Eye (tissue), 1 donor: ENCODE measurements around the gene NLK.
"Not testable (repeated sequence)": the region's sequence is repeated elsewhere in the genome, so short reads cannot be mapped to it uniquely, and the experiment has no call there.

Experiments
- DNase-seq: peaks from one replicate; pipeline ENCODE4 v3.0.0-alpha.2; 2015

The NLK gene

DNA sequence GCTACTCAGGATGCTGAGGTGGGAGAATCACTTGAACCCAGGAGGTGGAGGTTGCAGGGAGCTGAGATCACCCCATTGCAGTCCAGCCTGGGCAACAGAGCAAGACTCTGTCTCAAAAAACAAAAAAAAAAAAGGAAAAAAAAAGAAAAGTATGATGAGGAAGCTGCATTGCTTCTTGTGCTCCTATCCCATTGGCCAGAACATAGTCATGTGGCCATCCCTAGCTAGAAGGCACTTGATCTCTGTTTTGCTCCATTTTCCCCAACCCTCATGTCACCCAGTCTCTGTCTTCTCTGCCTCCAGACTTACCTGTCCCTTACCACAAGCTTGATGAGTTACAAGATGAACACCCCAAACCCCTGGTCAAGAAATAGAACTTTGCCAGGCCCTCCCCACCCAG is 163.8 kb downstream of the NLK start:
- no peak for DNase-seq

GRCh38 chr17:28211811-28212210 is 169.3 kb downstream of the NLK start:
- DNase-seq = no peak

DNA sequence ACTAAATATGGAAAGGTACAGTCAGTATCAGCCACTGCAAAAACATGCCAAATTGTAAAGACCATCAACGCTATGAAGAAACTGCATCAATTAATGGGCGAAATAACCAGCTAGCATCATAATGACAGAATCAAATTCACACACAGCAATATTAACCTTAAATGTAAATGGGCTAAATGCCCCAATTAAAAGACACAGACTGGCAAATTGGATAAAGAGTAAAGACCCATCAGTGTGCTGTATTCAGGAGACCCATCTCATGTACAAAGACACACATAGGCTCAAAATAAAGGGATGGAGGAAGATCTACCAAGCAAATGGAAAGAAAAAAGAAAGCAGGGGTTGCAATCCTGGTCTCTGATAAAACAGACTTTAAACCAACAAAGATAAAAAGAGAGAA is 171.1 kb downstream of the NLK start:
- DNase-seq = not testable (repeated sequence)

DNA sequence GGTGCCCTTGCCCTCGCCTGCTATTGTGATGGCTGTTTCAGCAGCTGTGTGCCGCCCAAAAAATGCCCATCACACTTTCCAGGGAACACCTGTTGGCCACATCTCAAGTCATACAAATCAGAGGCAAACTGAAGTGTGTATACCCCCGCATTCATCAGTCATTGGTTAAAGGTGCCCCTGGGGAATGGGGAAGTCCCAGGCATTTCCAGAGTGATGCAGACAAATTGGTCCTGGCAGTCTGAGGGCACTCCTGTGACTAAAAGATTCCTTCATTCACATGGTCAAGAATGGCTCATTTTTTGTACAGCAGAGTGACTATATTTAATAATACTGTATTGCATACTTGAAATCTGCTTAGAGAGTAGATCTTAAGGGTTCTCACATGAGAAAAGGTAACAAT is 173.6 kb downstream of the NLK start:
- no peak for DNase-seq

- no peak for DNase-seq
Observed at GRCh38 chr17:28216528-28216927, 174.1 kb downstream of the NLK start.

DNA sequence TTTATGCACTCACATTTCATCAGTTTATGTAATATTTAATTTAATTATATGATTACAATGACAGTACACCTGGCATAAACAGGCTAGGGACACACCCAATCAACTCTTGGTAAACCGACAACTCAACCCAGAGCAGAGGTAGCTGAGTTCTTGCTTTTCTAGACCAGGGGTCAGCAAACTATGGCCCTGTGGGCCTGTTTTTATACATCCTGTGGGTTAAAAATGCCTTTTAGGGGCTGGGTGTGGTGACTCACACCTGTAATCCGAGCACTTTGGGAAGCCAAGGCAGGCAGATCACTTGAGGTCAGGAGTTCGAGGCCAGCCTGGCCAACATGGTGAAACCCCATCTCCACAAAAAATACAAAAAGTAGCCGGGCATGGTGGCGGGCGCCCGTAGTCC is 177.3 kb downstream of the NLK start:
- no peak for DNase-seq

DNA sequence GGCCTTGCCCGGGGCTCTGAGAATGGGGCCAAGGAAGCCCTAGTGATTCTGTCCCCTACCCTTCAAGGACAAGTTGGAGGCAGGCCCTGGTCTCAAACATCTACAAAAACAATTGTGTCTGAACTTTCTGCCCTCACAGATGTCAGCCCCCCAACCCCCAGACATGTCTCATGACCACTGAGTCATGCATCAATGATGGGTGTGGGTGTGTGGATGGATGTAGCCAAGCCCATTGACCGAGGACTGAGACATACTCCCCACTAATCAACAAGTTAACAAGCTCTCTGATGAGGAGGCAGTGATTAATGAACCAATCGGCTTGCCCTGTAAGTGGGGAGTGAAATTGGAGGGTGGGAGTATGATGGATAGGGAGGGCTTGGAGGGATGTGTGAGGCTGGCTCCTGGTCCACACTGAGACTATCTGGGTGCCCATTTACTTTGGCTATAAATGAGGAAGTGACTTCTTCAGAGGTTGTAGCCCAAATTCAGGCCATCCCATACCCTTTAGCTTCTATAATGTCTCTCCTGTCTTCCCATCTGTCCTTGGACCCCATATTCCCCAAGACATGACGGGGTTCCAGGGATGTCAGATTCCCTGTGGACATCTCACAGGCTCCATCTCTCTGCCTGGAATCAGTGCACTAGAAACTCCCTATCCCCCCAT is 179.4 kb downstream of the NLK start:
- DNase-seq = no peak

DNA sequence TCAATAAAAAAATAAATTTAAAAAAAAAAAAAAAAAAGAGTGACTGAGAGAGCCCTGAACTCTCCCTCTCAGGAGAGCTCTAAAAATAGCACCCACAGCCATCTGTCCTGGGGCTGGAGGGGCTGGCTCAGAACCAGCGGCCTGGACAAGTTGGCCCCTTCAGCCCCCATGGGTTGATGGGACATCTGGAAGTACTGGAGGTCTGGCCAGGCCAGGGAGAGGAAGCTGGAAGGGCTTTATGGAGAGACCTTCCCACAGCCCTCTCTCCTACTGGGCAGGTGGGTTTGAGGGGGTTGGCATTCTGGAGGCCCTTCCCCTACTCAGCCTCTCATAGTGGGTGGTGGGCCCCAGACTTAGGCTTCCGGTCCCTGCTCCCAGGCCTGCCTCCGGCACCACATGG is 182.8 kb downstream of the NLK start:
- DNase-seq = no peak

- no peak for DNase-seq
Observed at GRCh38 chr17:28225867-28226266, 183.4 kb downstream of the NLK start.

DNA sequence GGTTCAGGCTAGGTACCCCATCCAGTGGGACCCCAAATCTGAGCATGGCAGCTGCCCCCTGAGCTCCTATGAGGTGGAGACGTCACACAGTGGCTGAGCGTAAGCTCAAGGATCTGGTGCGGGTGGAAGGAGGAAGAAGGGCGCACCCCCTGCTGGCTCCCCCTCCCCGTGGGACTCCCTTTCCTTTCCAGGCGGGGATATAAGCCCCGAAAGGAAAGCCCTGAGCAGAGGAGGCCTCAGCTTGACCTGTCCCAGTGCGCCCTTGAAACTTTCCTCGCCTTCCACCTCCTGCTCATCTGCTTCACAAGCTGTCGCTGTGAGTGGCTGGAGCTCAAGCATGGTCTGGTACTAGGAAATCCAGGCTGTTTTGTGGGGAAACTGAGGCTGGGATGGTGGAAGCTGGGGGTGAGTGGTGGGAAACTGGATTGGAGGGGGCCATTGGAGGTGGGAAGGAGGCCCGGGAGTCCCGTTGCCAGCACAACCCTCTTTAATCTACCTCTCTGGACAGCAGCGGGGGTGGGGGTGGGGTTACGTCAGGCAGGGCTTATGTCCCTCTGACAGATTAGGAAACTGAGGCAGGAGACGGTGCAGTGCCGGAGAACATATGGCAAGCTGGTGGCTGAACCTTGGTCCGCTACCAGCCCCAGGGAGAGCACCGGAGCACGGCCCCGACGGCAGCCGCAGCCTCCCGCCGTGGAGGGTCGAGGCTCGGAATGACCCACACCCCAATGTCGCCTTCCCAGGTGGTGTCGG is 184.3 kb downstream of the NLK start:
- no peak for DNase-seq

GRCh38 chr17:28227316-28228108 is 185.0 kb downstream of the NLK start:
- peak; percentile 84 for DNase-seq

GRCh38 chr17:28228109-28228840 is 185.8 kb downstream of the NLK start:
- peak; percentile 42 for DNase-seq

GRCh38 chr17:28228986-28229729 is 186.7 kb downstream of the NLK start:
- DNase-seq = no peak

DNA sequence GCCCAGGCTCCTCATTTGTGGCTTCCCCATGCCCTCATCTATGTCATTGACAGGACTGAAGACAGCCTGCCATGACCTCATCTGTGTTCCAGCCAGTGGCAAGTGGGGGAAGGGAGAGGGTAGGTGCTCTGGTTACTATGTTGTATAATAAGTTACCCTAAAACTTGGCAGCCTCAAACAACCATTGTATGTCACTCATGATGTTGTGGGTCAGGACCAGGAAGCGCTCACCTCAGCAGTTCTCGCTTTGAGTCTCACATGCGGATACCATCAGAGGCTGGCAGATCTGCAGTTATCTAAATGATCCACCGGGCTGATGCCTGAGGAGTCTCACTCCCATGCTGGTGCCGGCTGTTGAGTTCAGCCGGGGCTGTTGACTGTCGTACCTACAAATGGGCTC is 187.5 kb downstream of the NLK start:
- no peak for DNase-seq

GRCh38 chr17:28230607-28231006 is 188.1 kb downstream of the NLK start:
- DNase-seq = not testable (repeated sequence)

GRCh38 chr17:28231624-28232023 is 189.1 kb downstream of the NLK start:
- DNase-seq = not testable (repeated sequence)

DNA sequence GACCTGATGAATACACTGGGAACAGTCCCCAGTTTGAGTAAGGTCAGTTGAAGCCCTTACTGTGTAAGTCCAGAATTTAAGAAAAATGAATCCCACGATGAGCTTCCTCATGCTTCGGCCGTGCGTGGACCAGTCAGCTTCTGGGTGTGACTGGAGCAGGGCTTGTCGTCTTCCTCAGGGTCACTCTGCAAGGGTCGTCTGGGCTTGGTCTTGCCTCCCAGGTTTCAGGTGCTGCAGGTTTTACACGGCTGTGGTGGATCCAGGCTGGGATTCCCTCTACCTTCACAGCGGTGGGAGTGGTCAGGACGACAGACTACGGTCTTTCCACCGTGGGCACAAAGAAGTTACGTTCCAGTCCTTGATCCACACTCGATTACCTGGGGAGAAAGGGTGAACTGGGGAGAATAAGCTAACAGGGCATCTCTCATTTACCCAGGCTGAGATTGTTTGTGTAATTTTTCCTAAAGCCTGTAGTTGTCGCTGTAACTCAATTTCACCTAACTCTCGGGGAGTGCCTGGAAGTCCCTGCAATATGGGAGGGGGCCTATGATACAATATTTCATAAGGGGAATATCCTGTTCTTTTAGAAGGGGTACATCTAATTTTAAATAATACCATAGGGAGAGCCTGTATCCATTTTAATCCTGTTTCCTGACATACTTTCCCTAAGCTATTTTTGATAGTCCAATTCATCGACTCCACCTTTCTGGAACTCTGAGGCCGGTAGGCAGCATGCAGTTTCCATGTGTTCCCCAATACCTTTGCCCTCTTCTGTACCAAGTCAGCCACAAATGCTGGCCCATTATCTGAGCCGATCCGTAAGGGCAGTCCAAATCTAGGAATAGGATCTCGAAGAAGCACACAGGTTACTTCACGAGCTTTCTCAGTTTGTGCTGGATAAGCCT is 190.7 kb downstream of the NLK start:
- DNase-seq = not testable (repeated sequence)

DNA sequence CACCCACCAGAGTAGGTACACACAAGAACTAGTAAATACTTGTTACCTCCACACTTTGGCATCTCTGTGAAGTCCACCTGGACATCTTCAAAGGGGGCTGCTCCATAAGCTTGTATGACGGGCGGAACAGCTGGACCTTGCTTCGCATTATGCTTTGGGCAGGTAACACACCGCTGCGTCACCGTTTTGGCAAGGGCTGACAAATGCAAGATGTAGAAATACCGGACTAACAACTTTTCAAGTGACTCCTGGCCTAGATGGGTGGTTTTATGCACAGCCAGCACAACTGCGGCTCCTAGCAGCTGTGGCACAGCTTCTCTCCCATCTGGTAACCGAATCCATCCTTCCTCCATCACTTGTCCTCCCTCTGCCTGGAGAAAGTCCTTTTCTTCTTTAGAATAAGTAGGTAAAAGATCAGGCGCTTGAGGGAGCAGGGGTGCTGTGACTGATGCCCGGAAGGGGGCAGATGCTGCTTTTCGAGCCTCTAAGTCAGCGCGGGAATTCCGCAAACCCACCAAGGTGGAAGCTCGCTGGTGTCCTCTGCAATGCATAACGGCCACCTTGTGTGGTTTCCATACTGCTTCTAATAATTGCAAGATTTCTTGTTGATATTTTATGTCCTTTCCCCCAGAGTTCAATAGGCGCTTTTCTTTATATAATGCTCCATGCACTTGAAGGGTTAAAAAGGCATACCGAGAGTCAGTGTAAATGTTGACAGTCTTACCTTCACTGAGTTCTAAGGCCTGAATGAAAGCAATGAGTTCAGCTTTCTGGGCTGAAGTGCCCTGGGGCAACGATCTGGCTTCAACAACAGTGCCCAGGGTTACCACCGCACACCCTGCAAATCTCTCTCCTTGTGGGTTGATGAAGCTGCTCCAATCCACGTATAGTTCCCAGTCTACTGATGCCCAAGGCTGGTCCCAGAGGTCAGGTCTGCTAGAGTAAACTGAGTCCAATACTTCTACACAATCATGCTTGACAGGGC is 191.7 kb downstream of the NLK start:
- DNase-seq = peak; percentile 35

- not testable (repeated sequence) for DNase-seq
Observed at GRCh38 chr17:28235066-28235700, 192.7 kb downstream of the NLK start.
